ENCODE results near the gene PKHD1.

Gene PKHD1

DNA sequence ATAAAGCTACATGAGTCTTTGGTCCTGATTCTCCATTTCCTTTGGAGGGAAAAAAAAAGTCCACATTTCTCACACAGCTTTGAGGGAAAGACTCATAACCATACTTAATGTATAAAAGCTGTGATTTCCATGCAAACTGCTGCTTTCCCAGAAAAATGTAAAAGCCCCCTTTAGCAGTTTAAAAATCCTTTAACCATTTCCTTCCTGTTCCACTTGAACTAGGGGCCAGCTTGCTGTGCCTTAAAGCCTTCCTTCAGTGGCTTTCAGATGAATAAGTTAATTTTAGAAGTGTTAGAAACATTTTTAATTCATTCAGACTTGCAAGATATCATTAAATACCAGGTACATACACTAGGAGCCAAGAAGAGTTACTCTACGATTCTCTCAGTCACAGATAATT lies 273.5 kb downstream of the PKHD1 start:
- no peaks in the 10 kb centered on the region for H3K36me3 ChIP-seq (ENCODE audit: insufficient read depth, low read length)
- H3K27me3 ChIP-seq (ENCODE audit: control insufficient read depth in 1 of 2, insufficient read depth in 2 of 2, low read length in 2 of 2): no peaks in the 10 kb centered on the region
- no peak overlapping the region for H3K4me3 ChIP-seq (ENCODE audit: low read depth in 1 of 2, low read length in 2 of 2)
- no peaks in the 10 kb centered on the region for H3K4me1 ChIP-seq (ENCODE audit: insufficient read depth, low read length)
- no peaks in the 10 kb centered on the region for H3K9me3 ChIP-seq (ENCODE audit: low read length)
- H3K27ac ChIP-seq (ENCODE audit: low read depth, low read length): no peak overlapping the region
- no peak overlapping the region for H3K9ac ChIP-seq (ENCODE audit: low read length)

DNA sequence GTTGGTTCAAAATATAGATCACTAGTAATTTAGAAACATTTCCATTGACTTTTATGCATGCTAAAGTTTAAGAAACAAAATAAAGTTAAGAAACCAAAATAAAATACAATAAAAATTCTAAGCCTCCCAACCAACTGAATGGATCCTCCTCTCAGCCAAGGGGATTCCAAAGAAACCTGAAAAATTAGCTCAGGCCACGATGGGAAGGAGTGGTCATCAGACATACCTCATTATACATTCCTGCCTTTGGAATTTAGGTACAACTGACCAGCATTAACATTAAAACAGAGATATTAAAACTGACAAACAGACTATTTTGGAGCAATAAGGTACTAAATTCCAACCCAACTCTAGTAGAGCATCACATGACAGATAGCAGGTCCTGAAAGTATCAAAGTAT lies 275.2 kb downstream of the PKHD1 start:
- Histone ChIP-seq H3K4me1 (ENCODE audit: insufficient read depth, low read length) (no peaks in the 10 kb centered on the region), H3K9ac (ENCODE audit: low read length) (no peak overlapping the region), H3K27me3 (ENCODE audit: control insufficient read depth in 1 of 2, insufficient read depth in 2 of 2, low read length in 2 of 2) (no peaks in the 10 kb centered on the region), H3K36me3 (ENCODE audit: insufficient read depth, low read length) (no peaks in the 10 kb centered on the region), H3K9me3 (ENCODE audit: low read length) (no peaks in the 10 kb centered on the region), H3K27ac (ENCODE audit: low read depth, low read length) (no peak overlapping the region), H3K4me3 (ENCODE audit: low read depth in 1 of 2, low read length in 2 of 2) (no peak overlapping the region)

DNA sequence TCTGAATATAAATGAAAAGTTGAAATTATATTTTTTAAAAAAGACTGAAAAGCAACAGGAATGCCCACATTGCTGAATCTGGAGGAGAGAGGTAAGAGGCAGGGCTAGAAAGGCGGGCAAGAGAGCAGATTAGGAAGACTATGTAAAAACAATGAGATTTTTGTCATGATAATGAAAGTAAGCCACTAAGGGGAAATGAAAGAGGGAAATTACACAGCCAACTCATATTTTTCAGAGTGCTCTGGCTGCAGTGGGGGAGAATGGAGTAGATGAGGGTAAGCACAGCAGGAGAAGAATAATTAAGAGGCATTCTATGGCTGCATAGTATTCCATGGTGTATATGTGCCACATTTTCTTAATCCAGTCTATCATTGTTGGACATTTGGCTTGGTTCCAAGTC lies 281.9 kb downstream of the PKHD1 start:
- Histone ChIP-seq H3K9ac (ENCODE audit: low read length) (no peak overlapping the region), H3K36me3 (ENCODE audit: insufficient read depth, low read length) (no peaks in the 10 kb centered on the region), H3K4me3 (ENCODE audit: low read depth in 1 of 2, low read length in 2 of 2) (no peak overlapping the region), H3K4me1 (ENCODE audit: insufficient read depth, low read length) (no peaks in the 10 kb centered on the region), H3K27me3 (ENCODE audit: control insufficient read depth in 1 of 2, insufficient read depth in 2 of 2, low read length in 2 of 2) (no peaks in the 10 kb centered on the region), H3K9me3 (ENCODE audit: low read length) (no peaks in the 10 kb centered on the region), H3K27ac (ENCODE audit: low read depth, low read length) (no peak overlapping the region)

DNA sequence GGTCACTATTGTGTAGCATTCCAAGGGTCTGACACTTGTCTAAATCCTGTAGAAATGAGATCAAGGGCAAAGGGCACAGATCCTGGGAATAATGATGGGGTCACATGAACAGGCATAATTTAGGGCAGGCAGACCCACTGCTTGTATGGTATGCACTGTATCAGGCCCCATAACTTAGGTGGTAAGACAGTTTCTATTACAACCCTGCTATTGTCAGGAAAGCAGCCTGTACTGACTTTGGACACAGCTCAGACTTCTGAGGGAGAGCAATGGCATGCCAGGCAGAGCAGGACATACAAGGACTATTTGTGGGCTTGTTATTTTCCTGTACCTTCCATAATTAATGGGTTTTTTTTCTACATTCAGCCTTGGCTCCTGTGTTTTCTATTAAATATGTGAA lies 286.8 kb downstream of the PKHD1 start:
- Histone ChIP-seq H3K36me3 (ENCODE audit: insufficient read depth, low read length) (no peaks in the 10 kb centered on the region), H3K9me3 (ENCODE audit: low read length) (no peaks in the 10 kb centered on the region), H3K27ac (ENCODE audit: low read depth, low read length) (no peak overlapping the region), H3K27me3 (ENCODE audit: control insufficient read depth in 1 of 2, insufficient read depth in 2 of 2, low read length in 2 of 2) (no peaks in the 10 kb centered on the region), H3K4me3 (ENCODE audit: low read depth in 1 of 2, low read length in 2 of 2) (no peak overlapping the region), H3K4me1 (ENCODE audit: insufficient read depth, low read length) (no peaks in the 10 kb centered on the region), H3K9ac (ENCODE audit: low read length) (no peak overlapping the region)

DNA sequence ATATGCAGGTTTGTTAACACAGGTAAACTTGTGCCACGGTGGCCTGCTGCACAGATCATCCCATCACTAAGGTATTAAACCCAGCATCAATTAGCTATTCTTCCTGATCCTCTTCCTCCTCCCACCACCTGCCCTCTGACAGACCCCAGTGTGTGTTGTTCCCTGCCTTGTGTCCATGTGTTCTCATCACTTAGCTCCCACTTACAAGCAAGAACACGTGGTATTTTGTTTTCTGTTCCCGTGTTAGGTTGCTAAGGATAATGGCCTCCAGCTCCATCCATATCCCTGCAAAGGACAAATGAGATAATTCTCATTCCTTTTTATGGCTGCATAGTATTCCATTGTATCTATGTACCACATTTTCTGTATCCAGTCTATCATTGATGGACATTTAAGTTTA lies 294.0 kb downstream of the PKHD1 start:
- H3K4me3 ChIP-seq (ENCODE audit: low read depth in 1 of 2, low read length in 2 of 2): no peak overlapping the region
- no peaks in the 10 kb centered on the region for H3K4me1 ChIP-seq (ENCODE audit: insufficient read depth, low read length)
- H3K36me3 ChIP-seq (ENCODE audit: insufficient read depth, low read length): no peaks in the 10 kb centered on the region
- no peaks in the 10 kb centered on the region for H3K27me3 ChIP-seq (ENCODE audit: control insufficient read depth in 1 of 2, insufficient read depth in 2 of 2, low read length in 2 of 2)
- no peak overlapping the region for H3K9ac ChIP-seq (ENCODE audit: low read length)
- H3K27ac ChIP-seq (ENCODE audit: low read depth, low read length): no peak overlapping the region
- H3K9me3 ChIP-seq (ENCODE audit: low read length): no peaks in the 10 kb centered on the region

DNA sequence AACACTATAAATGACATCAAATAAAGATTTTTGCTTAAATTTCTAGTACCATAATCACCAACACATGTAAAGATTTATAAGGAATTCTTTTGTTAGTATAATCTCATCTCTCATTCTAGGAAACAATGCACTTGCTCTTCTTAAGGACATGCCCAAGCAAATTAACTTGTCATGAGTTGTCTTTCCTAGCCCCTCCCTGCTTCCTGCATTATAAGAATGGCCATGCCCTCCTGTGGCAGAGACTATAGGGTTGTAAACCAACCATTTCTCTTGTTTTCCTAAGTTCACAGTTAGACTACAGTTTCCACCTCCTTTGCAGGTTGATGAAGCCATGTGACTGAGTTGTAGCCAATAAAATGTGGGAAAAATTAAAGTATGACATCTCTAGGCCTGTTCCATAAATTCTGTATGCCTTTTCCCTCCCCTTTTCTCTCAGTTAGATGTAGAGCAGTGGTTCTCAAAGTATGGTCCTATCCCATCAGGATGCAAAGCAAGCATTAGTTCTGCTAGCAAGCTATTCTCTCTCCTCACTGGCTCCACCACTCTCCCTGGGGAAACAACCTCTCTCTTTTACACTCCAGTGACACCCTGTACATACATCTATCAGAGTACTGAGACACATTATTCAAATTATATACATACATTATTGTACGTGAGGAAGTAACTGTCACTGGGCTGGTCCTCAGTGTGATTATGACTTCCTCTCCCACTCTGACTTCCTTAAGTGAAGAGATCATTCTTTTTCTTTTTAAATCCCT lies 295.0 kb downstream of the PKHD1 start:
- no peaks in the 10 kb centered on the region for H3K9me3 ChIP-seq (ENCODE audit: low read length)
- no peak overlapping the region for H3K27ac ChIP-seq (ENCODE audit: low read depth, low read length)
- no peaks in the 10 kb centered on the region for H3K4me1 ChIP-seq (ENCODE audit: insufficient read depth, low read length)
- no peaks in the 10 kb centered on the region for H3K27me3 ChIP-seq (ENCODE audit: control insufficient read depth in 1 of 2, insufficient read depth in 2 of 2, low read length in 2 of 2)
- H3K4me3 ChIP-seq (ENCODE audit: low read depth in 1 of 2, low read length in 2 of 2): no peak overlapping the region
- H3K36me3 ChIP-seq (ENCODE audit: insufficient read depth, low read length): no peaks in the 10 kb centered on the region
- no peak overlapping the region for H3K9ac ChIP-seq (ENCODE audit: low read length)

DNA sequence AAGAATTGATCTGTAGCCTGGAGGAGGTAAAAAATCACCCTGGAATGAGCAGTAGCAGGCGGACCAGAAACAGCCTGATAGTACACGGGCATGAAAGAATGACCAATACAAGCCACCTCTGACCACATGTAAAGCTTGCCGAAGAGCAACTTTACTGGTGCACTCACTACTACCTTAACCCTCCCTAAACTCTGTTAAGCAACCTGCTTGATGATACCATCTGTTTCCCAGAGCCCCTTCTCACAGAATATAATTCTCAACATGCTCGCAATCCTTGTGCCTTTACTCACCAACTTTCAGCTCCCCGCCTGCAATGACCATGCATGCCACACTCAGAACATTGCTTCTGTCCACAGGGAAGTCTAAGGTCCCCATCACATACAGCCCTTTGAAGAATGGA lies 296.5 kb downstream of the PKHD1 start:
- Histone ChIP-seq H3K4me3 (ENCODE audit: low read depth in 1 of 2, low read length in 2 of 2) (no peak overlapping the region), H3K9ac (ENCODE audit: low read length) (no peak overlapping the region), H3K4me1 (ENCODE audit: insufficient read depth, low read length) (no peaks in the 10 kb centered on the region), H3K27me3 (ENCODE audit: control insufficient read depth in 1 of 2, insufficient read depth in 2 of 2, low read length in 2 of 2) (no peaks in the 10 kb centered on the region), H3K27ac (ENCODE audit: low read depth, low read length) (no peak overlapping the region), H3K9me3 (ENCODE audit: low read length) (no peaks in the 10 kb centered on the region), H3K36me3 (ENCODE audit: insufficient read depth, low read length) (no peaks in the 10 kb centered on the region)

DNA sequence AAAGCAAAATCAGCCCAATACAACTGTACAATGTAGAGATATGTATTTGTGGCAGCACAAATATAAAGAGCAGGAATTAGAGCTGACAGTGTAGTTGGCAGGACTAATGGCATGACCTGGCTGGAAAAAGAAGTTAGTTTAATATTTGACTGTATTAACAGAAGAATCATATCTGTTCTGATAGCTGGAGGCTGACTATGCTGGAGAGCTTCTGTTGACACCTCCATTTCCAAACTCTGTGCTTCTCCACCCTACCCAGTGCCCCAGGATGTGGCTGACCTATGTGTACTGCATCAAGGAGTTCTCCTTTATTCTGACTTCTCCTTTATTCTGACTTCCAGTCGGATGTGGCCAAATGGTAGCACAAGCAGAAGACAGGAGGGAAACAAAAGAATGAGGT lies 299.3 kb downstream of the PKHD1 start:
- no peak overlapping the region for H3K9ac ChIP-seq (ENCODE audit: low read length)
- no peaks in the 10 kb centered on the region for H3K36me3 ChIP-seq (ENCODE audit: insufficient read depth, low read length)
- H3K9me3 ChIP-seq (ENCODE audit: low read length): no peaks in the 10 kb centered on the region
- H3K4me3 ChIP-seq (ENCODE audit: low read depth in 1 of 2, low read length in 2 of 2): no peak overlapping the region
- no peaks in the 10 kb centered on the region for H3K4me1 ChIP-seq (ENCODE audit: insufficient read depth, low read length)
- no peaks in the 10 kb centered on the region for H3K27me3 ChIP-seq (ENCODE audit: control insufficient read depth in 1 of 2, insufficient read depth in 2 of 2, low read length in 2 of 2)
- no peak overlapping the region for H3K27ac ChIP-seq (ENCODE audit: low read depth, low read length)

DNA sequence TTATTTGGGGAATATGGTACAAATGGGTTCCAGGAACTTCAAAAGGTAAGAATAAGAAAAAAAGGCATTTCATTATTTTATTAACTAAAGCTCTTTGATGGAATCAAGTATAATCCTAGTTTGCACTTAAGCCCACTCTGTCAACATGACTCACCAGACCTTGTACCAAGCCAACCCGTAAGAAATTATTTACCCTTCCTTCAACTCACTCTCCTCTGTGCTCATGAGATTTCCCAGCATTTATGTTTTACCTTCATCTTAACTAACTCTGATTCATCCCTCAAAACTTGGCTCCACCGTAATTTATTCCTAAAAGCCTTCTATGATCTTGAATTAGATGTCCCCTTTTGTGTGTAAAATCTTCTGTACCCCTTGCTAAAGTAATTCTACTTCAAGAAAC lies 308.7 kb downstream of the PKHD1 start:
- Histone ChIP-seq H3K36me3 (ENCODE audit: insufficient read depth, low read length) (no peaks in the 10 kb centered on the region), H3K27ac (ENCODE audit: low read depth, low read length) (no peak overlapping the region), H3K9ac (ENCODE audit: low read length) (no peak overlapping the region), H3K27me3 (ENCODE audit: control insufficient read depth in 1 of 2, insufficient read depth in 2 of 2, low read length in 2 of 2) (no peaks in the 10 kb centered on the region), H3K9me3 (ENCODE audit: low read length) (no peaks in the 10 kb centered on the region), H3K4me3 (ENCODE audit: low read depth in 1 of 2, low read length in 2 of 2) (no peak overlapping the region), H3K4me1 (ENCODE audit: insufficient read depth, low read length) (no peaks in the 10 kb centered on the region)

DNA sequence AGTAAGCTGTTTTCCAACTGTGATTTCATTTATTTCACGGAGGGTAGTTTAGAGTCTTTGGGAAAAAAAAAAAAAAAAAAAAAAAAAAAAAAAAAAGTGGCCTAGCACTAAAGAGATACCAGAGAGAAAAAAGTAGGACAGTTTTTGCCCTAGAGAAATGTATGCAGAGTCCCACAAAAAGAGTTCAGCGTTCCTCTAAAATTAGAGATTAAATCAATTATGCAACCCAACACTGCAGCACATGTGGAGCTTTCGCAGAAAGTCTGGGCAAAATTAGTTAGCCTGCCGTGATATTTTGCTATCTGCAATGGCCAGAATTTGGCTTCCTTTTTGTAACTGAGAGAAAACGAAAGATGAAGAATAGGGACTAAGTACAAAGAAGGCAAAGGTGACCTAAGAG lies 309.8 kb downstream of the PKHD1 start:
- H3K4me3 ChIP-seq (ENCODE audit: low read depth in 1 of 2, low read length in 2 of 2): no peak overlapping the region
- no peaks in the 10 kb centered on the region for H3K36me3 ChIP-seq (ENCODE audit: insufficient read depth, low read length)
- H3K27ac ChIP-seq (ENCODE audit: low read depth, low read length): no peak overlapping the region
- H3K4me1 ChIP-seq (ENCODE audit: insufficient read depth, low read length): no peaks in the 10 kb centered on the region
- H3K27me3 ChIP-seq (ENCODE audit: control insufficient read depth in 1 of 2, insufficient read depth in 2 of 2, low read length in 2 of 2): no peaks in the 10 kb centered on the region
- H3K9ac ChIP-seq (ENCODE audit: low read length): no peak overlapping the region
- H3K9me3 ChIP-seq (ENCODE audit: low read length): no peaks in the 10 kb centered on the region

DNA sequence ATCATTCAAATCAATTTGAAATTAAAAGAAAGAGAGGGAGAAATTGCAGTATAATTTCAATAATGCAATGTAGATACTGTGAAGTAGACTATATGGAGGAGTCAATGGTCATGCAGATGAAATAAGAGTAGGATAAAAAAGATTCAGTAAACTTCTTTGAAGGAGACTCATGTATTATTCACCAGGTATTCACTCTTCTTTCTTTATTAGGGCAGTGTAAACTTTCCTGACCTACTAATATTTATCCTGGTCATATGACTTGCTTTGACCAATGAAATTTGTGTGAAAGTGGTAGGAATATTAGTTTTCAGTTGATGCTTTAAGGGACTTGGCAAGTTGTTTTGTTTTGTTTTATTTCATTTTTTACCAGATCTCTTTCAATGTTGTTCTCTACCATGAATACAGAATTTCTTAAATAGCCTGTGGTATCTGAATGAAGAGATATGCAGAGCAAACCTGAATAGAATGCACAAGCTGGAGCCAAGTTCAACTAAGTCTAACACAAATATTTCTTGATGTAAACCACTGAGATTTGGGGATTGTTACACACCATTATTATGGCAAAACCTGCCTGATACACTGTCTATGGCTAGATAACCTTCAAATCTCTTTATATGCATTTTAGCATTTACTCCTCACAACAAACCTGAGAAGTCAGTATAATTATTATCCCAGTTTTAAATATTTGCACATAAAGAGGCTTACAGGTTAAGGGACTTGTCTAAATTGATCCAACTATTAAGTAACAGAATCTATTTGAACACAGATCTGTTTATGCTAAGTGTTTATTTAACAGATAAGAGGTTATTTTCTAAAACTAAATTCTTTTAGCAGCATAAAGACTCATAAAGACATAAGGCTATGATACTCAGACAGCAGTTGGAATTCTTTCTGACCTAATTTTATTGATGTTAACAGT lies 311.2 kb downstream of the PKHD1 start:
- no peak overlapping the region for H3K9ac ChIP-seq (ENCODE audit: low read length)
- no peaks in the 10 kb centered on the region for H3K4me1 ChIP-seq (ENCODE audit: insufficient read depth, low read length)
- no peaks in the 10 kb centered on the region for H3K27me3 ChIP-seq (ENCODE audit: control insufficient read depth in 1 of 2, insufficient read depth in 2 of 2, low read length in 2 of 2)
- no peaks in the 10 kb centered on the region for H3K36me3 ChIP-seq (ENCODE audit: insufficient read depth, low read length)
- no peak overlapping the region for H3K27ac ChIP-seq (ENCODE audit: low read depth, low read length)
- H3K4me3 ChIP-seq (ENCODE audit: low read depth in 1 of 2, low read length in 2 of 2): no peak overlapping the region
- no peaks in the 10 kb centered on the region for H3K9me3 ChIP-seq (ENCODE audit: low read length)

All from muscle layer of colon (tissue), 2 donors.